Activated CD4-positive, alpha-beta T cell treated with anti-CD3 and anti-CD28 coated beads for 48 hours (primary cell): ENCODE data around the gene FTSJ1.
A peak's percentile ranks its signal among the peaks of the same experiment; 100 is the strongest.
"Not testable (repeated sequence)": the region's sequence is repeated elsewhere in the genome, so short reads cannot be mapped to it uniquely, and the experiment has no call there.

Experiments used
- DNase-seq: peaks from one replicate; pipeline ENCODE4 v3.0.0-alpha.2; 2020

FTSJ1 gene, protein sequence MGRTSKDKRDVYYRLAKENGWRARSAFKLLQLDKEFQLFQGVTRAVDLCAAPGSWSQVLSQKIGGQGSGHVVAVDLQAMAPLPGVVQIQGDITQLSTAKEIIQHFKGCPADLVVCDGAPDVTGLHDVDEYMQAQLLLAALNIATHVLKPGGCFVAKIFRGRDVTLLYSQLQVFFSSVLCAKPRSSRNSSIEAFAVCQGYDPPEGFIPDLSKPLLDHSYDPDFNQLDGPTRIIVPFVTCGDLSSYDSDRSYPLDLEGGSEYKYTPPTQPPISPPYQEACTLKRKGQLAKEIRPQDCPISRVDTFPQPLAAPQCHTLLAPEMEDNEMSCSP

DNA sequence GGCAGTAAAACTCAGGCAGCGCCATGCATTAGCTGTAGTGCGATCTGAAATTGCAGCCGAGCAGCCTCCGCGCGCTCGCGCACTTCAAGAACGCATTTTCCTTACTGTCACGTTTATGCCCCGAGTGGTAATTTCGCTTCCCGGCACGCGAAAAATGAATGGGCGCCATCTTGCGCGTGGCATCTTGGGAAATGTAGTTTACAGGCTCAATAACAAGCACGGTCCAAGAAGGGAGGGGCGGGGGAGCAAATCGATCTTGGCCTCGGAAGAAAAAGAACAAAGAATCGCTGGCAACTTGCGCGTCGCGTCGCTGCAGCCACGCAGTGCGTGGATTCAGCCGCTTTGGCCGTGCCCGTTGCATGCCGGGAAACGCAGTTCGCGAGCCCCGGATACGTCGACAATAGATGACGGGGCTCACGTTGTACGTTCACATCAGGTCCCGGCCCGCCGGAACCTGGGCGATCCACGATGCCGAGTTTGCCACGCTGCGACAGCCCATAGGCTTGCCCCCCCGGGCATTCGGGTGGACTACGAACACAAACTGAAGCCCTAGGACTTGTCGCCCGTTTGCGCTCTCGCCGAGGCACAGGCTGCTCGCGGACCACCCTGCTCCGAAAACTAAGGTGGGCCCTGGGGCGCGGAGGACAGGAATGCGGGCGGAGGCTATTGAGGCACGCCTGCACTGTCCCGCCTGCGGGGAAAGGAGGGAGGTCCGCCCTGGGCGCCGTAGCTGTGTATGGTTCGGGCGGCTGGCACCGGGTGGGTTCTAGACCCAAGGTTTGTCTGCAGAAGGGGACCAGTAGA is at the start of gene FTSJ1:
Gene FTSJ1, plus strand, starts transcription at position 426 of the 804 bp plus-strand sequence. CDS start 1,849 bp downstream, outside the sequence.
- DNase-seq = peak; percentile 89

DNA sequence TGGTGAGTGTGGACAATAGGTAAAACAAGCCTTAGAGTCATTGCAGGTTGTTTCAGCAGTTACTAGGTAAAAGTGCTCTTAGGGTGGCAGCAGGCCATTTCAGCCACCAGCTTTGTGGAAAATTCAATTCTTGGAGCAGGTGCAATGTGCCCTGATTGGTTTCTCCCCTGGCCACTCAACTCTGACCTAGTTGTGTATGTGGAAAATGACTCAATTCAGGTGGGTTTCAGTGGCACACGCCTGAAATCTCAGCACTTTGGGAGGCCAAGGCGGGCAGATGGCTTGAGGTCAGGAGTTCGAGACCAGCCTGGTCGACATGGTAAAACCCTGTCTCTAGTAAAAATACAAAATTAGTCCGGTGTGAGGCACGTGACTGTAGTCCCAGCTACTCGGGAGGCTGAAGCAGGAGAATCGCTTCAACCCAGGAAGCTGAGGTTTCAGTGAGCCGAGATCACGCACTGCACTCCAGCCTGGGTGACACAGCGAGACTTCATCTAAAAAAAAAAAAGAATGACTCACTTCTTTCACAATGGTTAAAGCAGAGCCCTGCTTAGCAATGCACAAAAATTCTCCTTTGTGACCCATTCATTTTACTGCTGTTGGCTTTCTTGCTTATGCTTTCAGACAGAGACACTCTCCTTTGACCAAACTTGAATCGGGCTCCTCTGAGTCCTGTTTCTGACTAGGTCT is 48.8 kb upstream of the FTSJ1 start:
- not testable (repeated sequence) for DNase-seq

DNA sequence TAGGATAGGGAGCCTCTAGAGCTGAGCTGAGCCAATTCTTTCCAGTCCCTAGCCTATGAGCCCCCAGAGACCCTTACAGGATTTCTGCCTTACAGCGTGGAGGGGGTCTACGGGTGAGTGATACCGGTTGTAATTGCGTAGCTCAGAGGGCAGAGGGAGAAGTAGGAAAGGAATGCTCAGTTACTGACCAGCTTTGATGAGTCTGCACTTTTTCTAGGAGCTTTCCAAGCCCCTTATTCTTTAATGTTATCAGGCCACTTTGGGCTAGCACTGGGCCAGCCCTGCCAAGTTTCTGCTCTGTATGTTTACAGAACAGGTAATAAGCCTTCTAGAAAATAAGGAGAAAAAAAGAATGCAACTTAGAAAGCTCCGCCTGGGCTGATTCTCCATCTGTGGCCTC is 46.4 kb upstream of the FTSJ1 start:
- not testable (repeated sequence) for DNase-seq

DNA sequence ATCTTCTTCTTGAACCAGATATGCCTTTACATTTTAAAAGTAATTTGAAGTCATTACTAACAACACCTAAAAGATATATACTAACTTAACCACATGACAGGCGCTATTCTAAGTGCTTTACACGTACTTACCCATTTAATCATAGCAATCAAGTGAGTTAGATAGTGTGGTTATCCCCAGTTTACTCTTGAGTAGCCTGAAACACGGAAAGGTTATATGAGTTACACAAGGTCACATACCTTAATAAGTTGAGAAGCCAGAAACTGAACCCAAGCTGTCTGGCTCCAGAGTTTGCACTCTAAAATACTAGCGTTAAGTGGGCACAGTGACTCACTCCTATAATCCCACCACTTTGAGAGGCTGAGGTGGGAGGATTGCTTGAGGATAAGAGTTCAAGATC is 45.8 kb upstream of the FTSJ1 start:
- not testable (repeated sequence) for DNase-seq

DNA sequence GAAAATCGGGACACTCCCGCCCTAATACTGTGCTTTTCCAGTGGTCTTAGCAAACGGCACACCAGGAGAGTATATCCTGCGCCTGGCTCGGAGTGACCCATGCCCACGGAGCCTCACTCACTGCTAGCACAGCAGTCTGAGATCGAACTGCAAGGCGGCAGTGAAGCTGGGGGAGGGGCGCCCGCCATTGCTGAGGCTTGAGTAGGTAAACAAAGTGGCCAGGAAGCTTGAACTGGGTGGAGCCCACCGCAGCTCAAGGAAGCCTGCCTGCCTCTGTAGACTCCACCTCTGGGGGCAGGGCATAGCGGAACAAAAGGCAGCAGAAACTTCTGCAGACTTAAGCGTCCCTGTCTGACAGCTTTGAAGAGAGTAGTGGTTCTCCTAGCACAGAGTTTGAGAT is 42.3 kb upstream of the FTSJ1 start:
- not testable (repeated sequence) for DNase-seq

DNA sequence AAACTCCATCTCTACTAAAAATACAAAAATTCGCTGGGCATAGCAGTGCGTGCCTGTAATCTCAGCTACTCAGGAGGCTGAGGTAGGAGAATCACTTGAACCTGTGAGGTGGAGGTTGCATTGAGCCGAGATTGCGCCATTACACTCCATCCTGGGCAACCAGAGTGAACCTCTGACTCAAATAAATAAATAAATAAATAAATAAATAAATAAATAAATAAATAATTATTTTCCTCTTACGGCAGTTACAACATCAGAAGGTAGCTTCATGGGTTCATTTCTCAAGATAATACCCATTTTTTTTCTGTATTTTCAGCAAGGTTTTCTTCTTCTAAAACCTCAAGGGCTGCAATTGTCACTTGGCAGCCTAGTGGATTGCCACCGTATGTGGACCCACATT is 28.8 kb upstream of the FTSJ1 start:
- not testable (repeated sequence) for DNase-seq

DNA sequence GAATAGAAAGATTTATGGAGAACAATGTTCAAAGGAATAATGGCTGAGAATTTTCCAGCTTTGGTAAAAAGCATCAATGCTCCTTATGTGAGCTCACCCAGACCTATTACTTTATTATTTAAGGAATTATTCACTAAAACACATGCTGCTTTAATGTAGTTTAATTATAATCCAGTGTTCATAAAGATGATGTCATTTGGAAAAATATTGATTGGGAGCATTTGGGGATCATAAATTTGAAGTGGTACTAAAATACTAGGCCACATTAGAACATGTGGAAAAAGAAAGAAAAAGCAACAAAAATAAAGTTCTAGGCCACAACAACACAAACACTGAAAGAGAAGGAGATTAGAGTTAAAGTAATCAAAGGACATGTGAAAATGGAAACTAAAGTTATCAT is 25.9 kb upstream of the FTSJ1 start:
- DNase-seq = no peak

DNA sequence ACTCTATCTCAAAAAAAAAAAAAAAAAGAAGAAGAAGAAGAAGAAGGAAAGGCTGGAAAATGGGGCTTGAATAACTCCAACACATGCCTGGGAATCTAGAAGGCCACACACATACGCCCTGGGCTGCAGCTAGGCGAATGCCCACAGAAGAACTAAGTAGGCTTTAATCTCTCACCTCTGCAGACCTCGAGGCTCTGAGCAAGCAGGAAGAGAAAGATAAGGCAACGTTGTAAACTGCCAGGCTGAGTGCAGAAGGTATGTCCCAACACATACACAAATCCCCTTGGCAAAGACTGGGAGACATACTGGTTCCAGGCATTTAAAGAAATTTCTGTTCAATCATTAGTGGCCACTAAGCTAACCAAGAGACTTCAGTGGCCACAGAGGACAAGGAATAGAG is 24.3 kb upstream of the FTSJ1 start:
- DNase-seq = no peak

DNA sequence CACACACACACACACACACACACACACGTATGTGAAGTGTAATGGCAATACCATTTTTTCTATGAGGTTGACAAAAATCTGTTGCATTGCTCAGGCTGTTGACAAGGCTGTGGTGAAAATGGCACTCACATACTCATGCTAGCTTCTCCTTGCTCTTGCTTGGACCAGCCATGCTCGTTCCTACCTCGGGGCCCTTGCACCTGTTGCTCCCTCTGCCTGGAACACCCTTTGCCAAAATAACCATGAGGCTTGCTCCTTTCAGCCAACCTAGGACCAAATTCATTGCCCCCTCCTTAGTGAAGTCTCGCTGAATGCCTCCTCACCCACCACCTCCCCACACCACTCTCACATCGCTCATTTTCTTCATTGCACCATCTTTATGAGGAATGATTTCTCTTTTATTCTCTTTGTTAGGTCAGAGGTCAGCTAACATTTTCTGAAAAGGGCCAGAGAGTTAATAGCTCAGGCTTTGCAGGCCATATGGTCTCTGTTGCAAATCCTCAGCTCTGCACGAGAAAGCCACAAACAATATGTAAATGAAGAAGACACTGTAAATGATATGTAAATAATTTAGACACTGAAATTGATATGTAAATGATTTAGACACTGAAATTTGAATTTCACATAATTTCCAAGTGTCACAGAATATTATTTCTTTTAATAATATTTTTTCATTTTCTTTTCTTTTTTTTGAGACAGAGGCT is 19.2 kb upstream of the FTSJ1 start:
- no peak for DNase-seq

DNA sequence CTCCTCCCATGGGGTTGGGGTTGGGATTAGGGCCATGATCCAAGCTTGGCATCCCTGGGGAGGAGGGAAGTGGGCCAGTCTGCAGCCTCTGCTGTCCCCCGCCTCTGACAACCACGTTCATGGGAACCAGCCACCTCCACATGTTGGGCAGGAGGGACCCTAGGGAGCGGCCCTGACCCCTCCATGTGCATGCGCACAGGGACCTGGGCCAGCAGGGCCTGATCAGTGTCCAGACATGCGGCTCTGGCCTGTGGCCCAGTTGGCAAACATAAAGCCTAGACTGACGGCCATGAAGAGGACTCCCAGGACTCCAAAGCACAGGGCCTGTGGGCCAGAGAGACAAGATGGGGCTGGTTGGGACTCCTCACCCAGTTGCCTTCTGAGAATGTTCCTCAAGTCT is 17.3 kb upstream of the FTSJ1 start:
- no peak for DNase-seq

DNA sequence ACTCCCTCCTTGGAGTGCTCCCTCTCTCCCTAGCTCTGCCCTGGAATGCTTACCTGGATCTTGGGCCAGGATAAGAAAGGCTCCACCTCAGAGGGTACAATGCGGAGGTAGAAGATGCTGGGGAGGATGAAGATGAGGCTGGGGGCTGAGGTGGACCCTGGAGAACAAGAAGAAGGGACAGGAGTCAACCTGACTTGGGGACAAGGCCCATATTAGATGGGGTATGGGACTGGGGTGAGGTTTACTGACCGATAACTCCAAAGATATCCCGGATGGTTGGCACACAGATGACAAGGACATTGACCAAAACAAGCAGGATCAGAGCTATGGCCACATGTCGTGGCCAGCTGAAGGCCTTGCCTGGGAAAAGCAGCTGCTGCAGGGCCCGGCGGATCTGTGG is 16.5 kb upstream of the FTSJ1 start:
- no peak for DNase-seq

DNA sequence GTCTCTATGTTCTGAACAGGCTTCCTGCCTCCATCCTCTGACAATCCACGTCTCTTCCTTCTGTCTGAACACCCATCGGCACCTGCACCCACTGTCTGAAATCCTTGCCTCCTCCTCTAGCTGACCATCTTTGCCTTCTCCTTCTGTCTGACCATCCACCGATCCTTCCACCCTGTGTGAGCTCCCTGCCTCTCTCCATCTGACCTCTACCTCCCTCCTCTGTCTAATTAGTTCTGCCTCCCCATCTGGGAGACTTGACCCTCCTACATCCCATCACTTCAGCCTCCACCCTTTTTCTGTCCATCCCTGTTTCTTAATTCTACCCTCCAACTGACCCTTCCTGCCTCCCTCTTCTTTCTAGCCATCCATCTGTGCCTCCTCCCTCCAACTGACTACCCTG is 16.0 kb upstream of the FTSJ1 start:
- DNase-seq = no peak

DNA sequence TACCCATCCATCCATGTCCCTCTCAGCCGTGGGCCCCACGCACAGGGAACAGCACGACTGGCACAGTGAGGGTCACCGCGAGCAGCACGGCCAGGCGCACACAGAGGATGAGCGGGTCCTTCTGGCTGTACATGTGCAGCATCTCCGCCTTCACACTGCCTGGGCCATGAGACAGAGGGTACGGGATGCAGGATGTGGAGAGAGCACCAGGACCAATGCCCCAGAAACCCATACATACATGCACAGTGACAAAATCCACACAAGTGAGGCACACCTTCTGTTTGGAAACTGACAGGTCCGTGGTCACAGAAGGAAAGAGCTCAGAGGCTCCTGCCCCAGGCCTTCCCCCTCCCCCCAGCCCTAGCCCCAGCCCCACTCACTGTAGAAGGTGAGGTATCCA is 15.4 kb upstream of the FTSJ1 start:
- no peak for DNase-seq

DNA sequence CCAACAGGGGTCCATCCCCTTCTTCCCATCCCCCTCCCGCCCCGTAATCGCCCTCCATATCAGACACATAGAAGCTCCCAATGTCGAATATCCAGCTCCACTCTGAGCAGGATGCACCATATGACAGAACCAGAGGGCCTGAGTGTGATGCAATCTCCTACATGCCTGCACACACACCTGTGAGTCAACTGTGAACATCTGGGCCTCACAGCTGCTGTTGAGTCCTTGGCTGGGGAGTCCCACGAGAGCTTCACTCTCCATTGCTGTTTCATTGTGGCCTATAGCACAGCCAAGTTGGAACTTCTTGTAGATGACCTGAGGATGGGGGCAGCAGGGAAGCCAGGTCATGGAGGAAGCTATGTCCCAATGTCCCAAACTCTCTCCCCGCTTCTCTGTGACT is 14.2 kb upstream of the FTSJ1 start:
- DNase-seq = peak; percentile 33

DNA sequence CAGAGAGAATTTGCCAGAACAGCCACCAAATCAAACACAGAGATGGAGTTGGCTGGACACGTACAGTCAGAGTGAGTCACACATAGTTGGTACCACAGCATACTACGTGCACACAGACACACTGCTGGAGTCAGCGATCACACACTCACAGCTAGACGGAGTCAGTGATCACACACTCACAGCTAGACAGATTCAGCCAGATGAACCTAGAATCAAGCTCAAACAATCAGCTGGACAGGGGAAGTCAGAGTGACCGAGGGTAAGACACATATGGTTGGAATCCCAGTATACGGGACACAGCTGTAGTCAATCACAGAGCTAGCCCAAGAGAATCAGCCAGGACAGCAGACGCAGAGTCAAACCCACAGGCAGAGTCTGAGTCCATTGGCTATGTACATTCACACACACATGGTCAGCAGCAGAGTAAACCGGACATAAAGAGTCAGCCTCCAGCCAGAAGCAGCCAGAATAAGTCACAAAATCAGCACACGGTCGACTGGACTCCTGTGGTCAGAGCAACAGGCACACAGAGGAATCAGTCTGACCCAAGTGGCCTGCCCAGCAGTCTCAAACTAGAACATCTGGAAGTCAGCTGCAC is 10.6 kb upstream of the FTSJ1 start:
- DNase-seq = no peak

DNA sequence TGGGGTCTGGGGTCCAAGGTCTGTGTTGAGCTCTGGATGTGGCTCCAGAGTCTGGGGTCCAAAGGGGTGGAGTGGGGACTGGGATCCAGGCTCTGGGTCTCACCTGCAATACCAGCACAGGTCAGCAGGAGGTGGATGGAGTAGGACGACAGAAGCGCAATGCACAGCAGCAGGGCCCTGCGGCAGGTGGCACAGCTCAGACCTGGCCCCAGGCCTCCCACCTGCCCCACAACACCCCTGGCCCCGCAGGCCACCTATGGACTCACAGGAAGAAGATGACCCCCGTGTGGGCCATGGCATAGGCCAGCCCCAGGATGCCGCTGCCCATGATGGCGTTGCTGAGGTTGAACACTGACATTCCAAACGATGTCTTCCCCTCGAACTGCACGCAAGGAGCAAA is 9.3 kb upstream of the FTSJ1 start:
- DNase-seq = peak; percentile 70

DNA sequence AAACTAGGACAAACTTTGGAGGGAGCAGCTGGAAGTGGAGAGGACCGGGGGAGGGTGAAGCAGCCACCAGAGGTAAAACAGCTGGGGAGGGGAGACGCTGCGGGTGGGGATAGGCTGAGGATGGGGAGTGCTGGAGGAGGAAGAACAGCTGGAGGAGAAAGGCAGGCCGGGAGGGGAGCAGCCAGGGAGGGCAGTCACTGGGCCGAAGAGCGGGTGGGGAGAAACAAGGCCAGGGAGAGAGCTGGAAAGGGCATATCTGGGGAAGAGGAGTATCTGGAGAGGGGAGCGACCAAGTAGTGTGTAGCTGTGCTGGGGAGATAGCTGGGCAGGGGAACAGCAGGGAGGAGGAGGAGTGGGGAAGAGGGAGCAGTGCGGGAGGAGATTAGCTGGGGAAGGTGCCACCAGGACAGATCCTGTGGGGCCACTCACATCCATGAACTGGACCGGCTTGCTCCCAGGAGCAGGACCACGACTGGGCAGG is 8.7 kb upstream of the FTSJ1 start:
- no peak for DNase-seq

DNA sequence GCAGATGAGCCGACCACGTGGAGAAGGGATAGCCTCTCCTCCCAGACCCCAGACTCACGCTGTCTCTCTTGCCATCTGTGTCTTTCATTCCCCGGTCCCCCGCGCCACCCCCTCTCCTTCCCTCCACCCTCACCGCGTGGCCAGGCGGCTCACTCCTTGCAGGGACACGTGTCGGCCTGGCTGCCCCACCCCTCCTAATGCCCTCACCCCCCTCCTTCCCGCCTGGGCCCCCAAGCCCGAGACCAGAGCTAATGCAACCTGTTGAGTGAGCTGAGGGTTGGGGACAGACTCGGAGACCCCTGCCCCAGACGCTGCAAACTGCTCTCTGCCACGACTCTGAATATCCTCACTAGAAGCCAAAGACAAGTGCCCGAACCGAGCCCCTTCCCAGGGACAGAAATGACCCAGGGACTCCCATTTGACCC is 7.7 kb upstream of the FTSJ1 start:
- peak; percentile 71 for DNase-seq

DNA sequence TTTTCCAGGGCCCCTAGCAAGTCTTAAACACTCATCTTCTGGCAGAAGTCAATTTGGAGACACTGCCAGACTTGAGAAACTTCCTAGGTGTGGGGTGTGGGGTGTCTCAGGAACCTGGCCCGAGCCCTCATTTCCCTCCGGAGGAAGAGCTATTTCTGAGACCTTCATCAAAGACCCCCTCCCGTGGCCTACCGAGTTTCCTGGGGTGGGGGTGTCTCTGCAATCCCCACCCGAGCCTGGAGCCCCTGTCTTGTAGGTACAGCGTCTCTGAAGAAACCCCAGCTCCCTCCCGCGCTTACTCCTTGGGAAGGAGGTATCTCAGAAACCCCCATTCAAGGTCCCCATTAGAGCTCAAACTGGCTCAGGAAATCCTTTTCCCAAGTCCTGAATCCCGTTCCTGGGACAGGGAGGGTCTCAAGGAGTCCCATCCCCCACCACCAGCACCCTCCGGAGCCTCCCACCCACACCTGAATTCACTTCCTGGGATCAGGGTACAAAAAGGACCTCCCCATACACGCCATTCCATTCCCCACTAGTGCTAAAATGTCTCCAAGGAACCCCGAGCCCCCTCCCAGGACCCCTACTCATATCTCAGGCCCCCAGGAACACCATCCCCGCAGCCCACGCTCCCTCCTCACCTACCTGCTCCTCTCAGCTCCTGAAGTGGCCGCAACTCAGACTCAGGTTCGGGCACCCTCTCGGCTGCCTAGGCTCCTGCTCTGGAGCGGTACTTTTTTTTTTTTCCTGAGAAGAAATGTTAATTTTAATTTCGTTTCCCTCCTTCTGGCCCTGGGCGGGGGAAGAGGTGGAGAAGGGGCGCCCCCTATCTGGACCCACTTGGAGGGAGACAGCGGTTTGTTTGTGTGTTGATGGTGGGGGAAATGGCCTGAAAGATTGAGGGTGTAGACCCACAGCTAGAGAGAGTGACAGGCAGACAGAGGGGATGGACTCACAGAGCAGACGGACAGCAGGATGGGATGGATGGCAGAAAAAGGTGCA is 7.0 kb upstream of the FTSJ1 start:
- DNase-seq = peak; percentile 58

DNA sequence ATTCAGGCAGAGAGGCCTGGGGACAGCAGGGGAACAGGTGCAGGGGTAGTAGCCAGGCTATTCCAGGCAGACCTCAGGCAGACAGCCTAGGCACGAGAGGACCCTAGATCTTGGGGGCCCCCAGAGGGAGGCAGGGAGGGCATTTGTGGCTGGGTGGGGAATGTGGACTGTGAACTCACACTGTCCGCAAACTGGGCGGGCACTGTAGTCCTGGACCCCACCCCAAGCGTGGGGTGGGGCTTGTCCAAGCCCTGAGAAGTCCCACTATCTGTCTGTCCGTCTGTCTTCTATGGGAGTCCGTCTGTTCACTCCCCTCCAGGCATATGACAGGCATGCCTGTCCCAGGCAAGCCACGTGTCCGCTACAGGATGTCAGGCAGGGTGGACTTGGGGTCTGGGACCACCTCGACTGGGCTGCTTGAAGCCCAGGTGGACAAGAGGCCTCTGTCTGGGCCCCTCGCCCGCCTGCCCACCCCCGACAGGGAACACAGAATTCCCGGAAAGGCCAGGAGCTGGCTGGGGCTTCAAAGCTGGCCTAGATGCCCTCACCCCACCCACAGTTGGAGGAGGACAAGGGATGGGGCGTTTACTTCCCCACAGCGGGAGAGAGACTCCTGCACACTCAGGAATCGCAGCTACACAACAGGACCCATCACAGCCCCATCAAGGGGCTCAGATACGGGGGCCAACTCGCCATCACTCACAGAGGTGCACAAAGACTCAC is 5.7 kb upstream of the FTSJ1 start, which contains the start of gene SLC38A5:
Gene SLC38A5, minus strand, starts transcription at position 151 of the 723 bp plus-strand sequence. CDS start 2,336 bp downstream, outside the sequence.
- DNase-seq = no peak

DNA sequence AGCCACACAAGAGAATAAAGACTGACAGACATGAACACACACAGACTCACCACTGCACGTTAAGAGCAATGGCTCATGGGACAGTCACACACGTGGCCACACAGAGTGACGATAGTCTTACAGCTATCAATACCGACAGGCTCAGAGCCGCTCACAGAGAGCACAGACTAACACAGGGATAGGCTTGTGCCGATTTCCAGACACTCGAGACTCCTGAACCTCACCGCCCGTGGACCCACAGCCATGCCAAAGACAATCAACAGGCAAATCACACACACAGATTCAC is 5.2 kb upstream of the FTSJ1 start:
- DNase-seq = no peak
